WTC11 (cell line): ENCODE results near the gene CLSTN2. TPM values are rescaled to one million over a fixed set of nuclear protein-coding genes. Genes with fewer than 3 reads are reported as not detected.

Experiments used
- ATAC-seq: fragments of 200-7000 bp; cut with Tn5 transposase; 2 replicates; pipeline ENCODE4 v1.10.0; 2021; ENCODE audit warnings: mild to moderate bottlenecking, moderate library complexity
- CTCF ChIA-PET: fragments of 300-600 bp; sonication (Branson Sonifier 250); formaldehyde crosslinking; loops from one replicate; lab custom pipeline; 2021; ENCODE audit warnings: antibody characterized with exemption; lab: Charles Lee
- POLR2A ChIA-PET: fragments of 350-600 bp; sonication (Branson Sonifier 250); formaldehyde crosslinking; loops from one replicate; lab custom pipeline; 2021; ENCODE audit warnings: antibody characterized with exemption; lab: Charles Lee
- DNase-seq: peaks from one replicate; pipeline ENCODE4 v3.0.0; 2021; ENCODE audit warnings: low spot score
- H3K27ac Mint-ChIP-seq: 2 replicates; pipeline ENCODE4 v1.8.0; 2021; ENCODE audit warnings: mixed read lengths
- H3K27me3 Mint-ChIP-seq: 2 replicates; pipeline ENCODE4 v1.8.0; 2021; ENCODE audit warnings: low read depth, mild to moderate bottlenecking, moderate library complexity, mixed read lengths
- H3K36me3 Mint-ChIP-seq: 2 replicates; pipeline ENCODE4 v1.8.0; 2021; ENCODE audit warnings: mixed read lengths
- H3K4me1 Mint-ChIP-seq: 2 replicates; pipeline ENCODE4 v1.8.0; 2022; ENCODE audit warnings: mixed read lengths
- H3K4me3 Mint-ChIP-seq: 2 replicates; pipeline ENCODE4 v1.8.0; 2021; ENCODE audit warnings: mild to moderate bottlenecking, moderate library complexity, mixed read lengths
- H3K9me3 Mint-ChIP-seq: 2 replicates; pipeline ENCODE4 v1.8.0; 2021; ENCODE audit warnings: mixed read lengths
- ATF1 ChIP-seq: sonication (generic); formaldehyde crosslinking; IDR thresholded peaks from 2 replicates; pipeline ENCODE4 v1.8.1; 2023; ENCODE audit warnings: mild to moderate bottlenecking, moderate library complexity, missing genetic modification reagents
- ELF4 ChIP-seq: sonication (generic); formaldehyde crosslinking; IDR thresholded peaks from 2 replicates; pipeline ENCODE4 v1.8.1; 2022; ENCODE audit warnings: low read depth, mild to moderate bottlenecking, moderate library complexity, missing genetic modification reagents
- EMX1 ChIP-seq: fragments of 250-450 bp; sonication (Bioruptor Pico); IDR thresholded peaks from 2 replicates; pipeline ENCODE4 v1.8.0; 2021; ENCODE audit warnings: mild to moderate bottlenecking
- ESRRA ChIP-seq: sonication (generic); formaldehyde crosslinking; IDR thresholded peaks from 2 replicates; pipeline ENCODE4 v1.8.1; 2022; ENCODE audit warnings: mild to moderate bottlenecking, missing genetic modification reagents, borderline replicate concordance
- FOXK1 ChIP-seq: sonication (generic); formaldehyde crosslinking; IDR thresholded peaks from 2 replicates; pipeline ENCODE4 v1.8.0; 2022; ENCODE audit warnings: mild to moderate bottlenecking, moderate library complexity, missing genetic modification reagents
- GABPB1 ChIP-seq: sonication (generic); formaldehyde crosslinking; IDR thresholded peaks from 2 replicates; pipeline ENCODE4 v1.8.1; 2023; ENCODE audit warnings: mild to moderate bottlenecking, missing genetic modification reagents
- GRHL2 ChIP-seq: fragments of 250-450 bp; sonication (Bioruptor Pico); IDR thresholded peaks from 2 replicates; pipeline ENCODE4 v1.8.0; 2022; ENCODE audit warnings: mild to moderate bottlenecking, moderate library complexity; ENCODE audit not compliant: insufficient replicate concordance, severe bottlenecking
- IRF2 ChIP-seq: sonication (generic); formaldehyde crosslinking; IDR thresholded peaks from 2 replicates; pipeline ENCODE4 v1.8.0; 2022; ENCODE audit warnings: low read depth, missing genetic modification reagents, borderline replicate concordance
- KAT7 ChIP-seq: sonication (generic); formaldehyde crosslinking; IDR thresholded peaks from 2 replicates; pipeline ENCODE4 v1.8.1; 2023; ENCODE audit warnings: missing genetic modification reagents, mild to moderate bottlenecking, borderline replicate concordance
- MXD4 ChIP-seq: fragments of 250-450 bp; sonication (Bioruptor Pico); IDR thresholded peaks from 2 replicates; pipeline ENCODE4 v1.8.0; 2021; ENCODE audit warnings: mild to moderate bottlenecking, moderate library complexity, borderline replicate concordance
- NR1H2 ChIP-seq: sonication (generic); formaldehyde crosslinking; IDR thresholded peaks from 2 replicates; pipeline ENCODE4 v1.9.0; 2021; ENCODE audit warnings: mild to moderate bottlenecking, moderate library complexity, missing genetic modification reagents
- SMAD4 ChIP-seq: sonication (generic); formaldehyde crosslinking; IDR thresholded peaks from 2 replicates; pipeline ENCODE4 v1.8.0; 2022; ENCODE audit warnings: mild to moderate bottlenecking, missing genetic modification reagents
- SP1 ChIP-seq: sonication (generic); formaldehyde crosslinking; conservative IDR thresholded peaks from 2 replicates; pipeline ENCODE4 v1.8.1; 2022; ENCODE audit warnings: missing genetic modification reagents
- TEAD1 ChIP-seq: sonication (generic); formaldehyde crosslinking; IDR thresholded peaks from 2 replicates; pipeline ENCODE4 v1.8.0; 2022; ENCODE audit warnings: mild to moderate bottlenecking, missing genetic modification reagents
- TEAD4 ChIP-seq: sonication (generic); formaldehyde crosslinking; IDR thresholded peaks from 2 replicates; pipeline ENCODE4 v1.8.0; 2022; ENCODE audit warnings: mild to moderate bottlenecking, missing genetic modification reagents
- ZNF232 ChIP-seq: sonication (generic); formaldehyde crosslinking; IDR thresholded peaks from 2 replicates; pipeline ENCODE4 v1.8.0; 2022; ENCODE audit warnings: mild to moderate bottlenecking, missing genetic modification reagents
- ZNF317 ChIP-seq: sonication (generic); formaldehyde crosslinking; IDR thresholded peaks from 2 replicates; pipeline ENCODE4 v1.8.1; 2023; ENCODE audit warnings: low read depth, mild to moderate bottlenecking, moderate library complexity, missing genetic modification reagents, borderline replicate concordance
- ZNF423 ChIP-seq: fragments of 250-450 bp; sonication (Bioruptor Pico); IDR thresholded peaks from 2 replicates; pipeline ENCODE4 v2.1.2; 2022; ENCODE audit warnings: mild to moderate bottlenecking, moderate library complexity
- total RNA-seq: library from RNA; stranded (reverse); gene quantifications from 3 replicates; pipeline ENCODE4 v1.2.3, GENCODE V29; 2021
- TF ChIP-seq, protein P1 (sequence below): fragments of 250-450 bp; sonication (Bioruptor Pico); IDR thresholded peaks from 2 replicates; pipeline ENCODE4 v1.9.0; 2021; ENCODE audit warnings: mild to moderate bottlenecking
- TF ChIP-seq, protein P2 (sequence below): sonication (generic); formaldehyde crosslinking; IDR thresholded peaks from 2 replicates; pipeline ENCODE4 v1.8.0; 2022; ENCODE audit warnings: mild to moderate bottlenecking, missing genetic modification reagents
- TF ChIP-seq, protein P3 (sequence below): fragments of 250-450 bp; sonication (Bioruptor Pico); IDR thresholded peaks from 2 replicates; pipeline ENCODE4 v1.9.0; 2021; ENCODE audit warnings: moderate library complexity, mild to moderate bottlenecking, inconsistent platforms, borderline replicate concordance
- TF ChIP-seq, protein P4 (sequence below): fragments of 250-450 bp; sonication (Bioruptor Pico); conservative IDR thresholded peaks from 2 replicates; pipeline ENCODE4 v1.9.0; 2021; ENCODE audit warnings: mild to moderate bottlenecking
- TF ChIP-seq, protein P5 (sequence below): fragments of 250-450 bp; sonication (Bioruptor Pico); IDR thresholded peaks from 2 replicates; pipeline ENCODE4 v1.8.0; 2021; ENCODE audit warnings: mild to moderate bottlenecking

The CLSTN2 gene
- total RNA-seq, 1 experiment from 2014 or later = 0.35 TPM

DNA sequence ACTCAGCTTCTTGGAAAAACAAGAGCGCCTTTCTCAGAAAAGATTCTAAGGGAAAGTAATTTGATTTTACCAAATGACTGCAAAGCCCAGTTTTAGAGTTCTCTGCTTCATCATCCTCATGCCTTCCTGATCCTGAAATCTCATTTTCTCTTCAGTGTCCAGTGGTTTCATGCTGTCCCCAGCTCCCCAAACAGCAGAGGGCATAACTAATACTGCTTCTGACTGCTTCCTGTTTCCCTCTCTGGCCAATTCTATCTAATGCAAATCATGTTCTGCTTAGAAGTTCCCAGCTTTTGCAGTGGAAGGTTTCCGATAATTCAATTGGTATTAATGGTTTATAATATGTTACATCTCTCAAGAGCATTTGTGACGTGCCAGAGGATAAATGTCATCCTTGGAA is 161.1 kb downstream of the CLSTN2 start:
- CTCF ChIA-PET = no interaction called here
- no peak for ATAC-seq
- POLR2A ChIA-PET = no interaction called here
- no peak overlapping the region for H3K4me3 Mint-ChIP-seq
- H3K27me3 Mint-ChIP-seq = no peaks in the 10 kb centered on the region
- DNase-seq = no peak
- TF ChIP-seq KAT7 (CRISPR knock-in tag) = no peak
- TF ChIP-seq IRF2 (CRISPR knock-in tag) = no peak
- no peak for TF ChIP-seq GRHL2 (CRISPR knock-in tag)
- TF ChIP-seq ZNF232 (CRISPR knock-in tag) = no peak
- TF ChIP-seq NR1H2 (CRISPR knock-in tag) = no peak
- no peak for TF ChIP-seq SP1 (CRISPR knock-in tag)
- TF ChIP-seq ZNF423 = no peak
- no peak for TF ChIP-seq TEAD4 (CRISPR knock-in tag)
- H3K36me3 Mint-ChIP-seq = peaks cover under 1% of the 10 kb centered on the region; the same call in 1 of the 2 replicates
- H3K4me1 Mint-ChIP-seq = peaks cover 22% of the 10 kb centered on the region
- H3K9me3 Mint-ChIP-seq = peaks cover 9% of the 10 kb centered on the region
- no peak overlapping the region for H3K27ac Mint-ChIP-seq

DNA sequence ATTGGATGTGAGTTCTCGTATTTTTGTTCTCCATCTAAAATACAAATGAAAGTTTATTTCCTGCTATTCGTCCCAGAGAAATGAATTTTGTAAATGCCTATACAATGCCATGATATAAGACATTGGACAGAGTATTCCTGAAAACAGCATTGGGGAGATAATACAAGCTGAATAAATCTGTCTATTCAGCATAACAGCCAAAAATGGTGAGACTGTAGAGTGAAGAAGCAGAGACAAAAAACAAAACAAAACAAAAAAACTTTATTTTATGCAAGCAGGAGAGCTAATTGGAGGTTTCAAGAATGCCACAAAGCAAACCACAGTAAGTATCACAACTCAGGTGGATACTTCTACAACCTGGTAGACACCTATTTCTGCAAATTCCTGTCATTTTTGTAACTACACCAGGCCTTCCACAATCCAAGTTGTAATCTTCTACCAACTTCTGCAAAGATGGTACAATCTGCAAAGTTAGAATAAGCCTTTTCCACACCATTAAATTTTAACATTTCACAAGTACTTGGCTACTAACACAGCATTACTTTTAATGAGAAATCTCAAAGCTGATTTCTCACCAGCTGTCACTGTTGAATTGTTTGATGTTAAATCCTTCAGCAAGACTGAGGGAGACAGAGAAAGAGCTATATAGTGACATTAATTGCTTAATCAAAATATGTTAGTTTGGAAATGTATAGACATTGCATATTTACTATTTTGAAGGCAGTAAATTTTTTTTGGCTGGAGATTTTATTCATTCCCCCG is 163.1 kb downstream of the CLSTN2 start:
- CTCF ChIA-PET = no interaction called here
- H3K27me3 Mint-ChIP-seq = no peaks in the 10 kb centered on the region
- H3K9me3 Mint-ChIP-seq = peaks cover 12% of the 10 kb centered on the region; the same call in 1 of the 2 replicates
- TF ChIP-seq, protein P1, sequence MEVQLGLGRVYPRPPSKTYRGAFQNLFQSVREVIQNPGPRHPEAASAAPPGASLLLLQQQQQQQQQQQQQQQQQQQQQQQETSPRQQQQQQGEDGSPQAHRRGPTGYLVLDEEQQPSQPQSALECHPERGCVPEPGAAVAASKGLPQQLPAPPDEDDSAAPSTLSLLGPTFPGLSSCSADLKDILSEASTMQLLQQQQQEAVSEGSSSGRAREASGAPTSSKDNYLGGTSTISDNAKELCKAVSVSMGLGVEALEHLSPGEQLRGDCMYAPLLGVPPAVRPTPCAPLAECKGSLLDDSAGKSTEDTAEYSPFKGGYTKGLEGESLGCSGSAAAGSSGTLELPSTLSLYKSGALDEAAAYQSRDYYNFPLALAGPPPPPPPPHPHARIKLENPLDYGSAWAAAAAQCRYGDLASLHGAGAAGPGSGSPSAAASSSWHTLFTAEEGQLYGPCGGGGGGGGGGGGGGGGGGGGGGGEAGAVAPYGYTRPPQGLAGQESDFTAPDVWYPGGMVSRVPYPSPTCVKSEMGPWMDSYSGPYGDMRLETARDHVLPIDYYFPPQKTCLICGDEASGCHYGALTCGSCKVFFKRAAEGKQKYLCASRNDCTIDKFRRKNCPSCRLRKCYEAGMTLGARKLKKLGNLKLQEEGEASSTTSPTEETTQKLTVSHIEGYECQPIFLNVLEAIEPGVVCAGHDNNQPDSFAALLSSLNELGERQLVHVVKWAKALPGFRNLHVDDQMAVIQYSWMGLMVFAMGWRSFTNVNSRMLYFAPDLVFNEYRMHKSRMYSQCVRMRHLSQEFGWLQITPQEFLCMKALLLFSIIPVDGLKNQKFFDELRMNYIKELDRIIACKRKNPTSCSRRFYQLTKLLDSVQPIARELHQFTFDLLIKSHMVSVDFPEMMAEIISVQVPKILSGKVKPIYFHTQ (CRISPR knock-in tag) = no peak
- TF ChIP-seq, protein P2, sequence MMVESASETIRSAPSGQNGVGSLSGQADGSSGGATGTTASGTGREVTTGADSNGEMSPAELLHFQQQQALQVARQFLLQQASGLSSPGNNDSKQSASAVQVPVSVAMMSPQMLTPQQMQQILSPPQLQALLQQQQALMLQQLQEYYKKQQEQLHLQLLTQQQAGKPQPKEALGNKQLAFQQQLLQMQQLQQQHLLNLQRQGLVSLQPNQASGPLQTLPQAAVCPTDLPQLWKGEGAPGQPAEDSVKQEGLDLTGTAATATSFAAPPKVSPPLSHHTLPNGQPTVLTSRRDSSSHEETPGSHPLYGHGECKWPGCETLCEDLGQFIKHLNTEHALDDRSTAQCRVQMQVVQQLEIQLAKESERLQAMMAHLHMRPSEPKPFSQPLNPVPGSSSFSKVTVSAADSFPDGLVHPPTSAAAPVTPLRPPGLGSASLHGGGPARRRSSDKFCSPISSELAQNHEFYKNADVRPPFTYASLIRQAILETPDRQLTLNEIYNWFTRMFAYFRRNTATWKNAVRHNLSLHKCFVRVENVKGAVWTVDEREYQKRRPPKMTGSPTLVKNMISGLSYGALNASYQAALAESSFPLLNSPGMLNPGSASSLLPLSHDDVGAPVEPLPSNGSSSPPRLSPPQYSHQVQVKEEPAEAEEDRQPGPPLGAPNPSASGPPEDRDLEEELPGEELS = no peak
- TF ChIP-seq FOXK1 (CRISPR knock-in tag) (no peak), TEAD1 (no peak), GRHL2 (CRISPR knock-in tag) (no peak), ZNF317 (CRISPR knock-in tag) (no peak), ELF4 (CRISPR knock-in tag) (no peak)
- TF ChIP-seq, protein P3, sequence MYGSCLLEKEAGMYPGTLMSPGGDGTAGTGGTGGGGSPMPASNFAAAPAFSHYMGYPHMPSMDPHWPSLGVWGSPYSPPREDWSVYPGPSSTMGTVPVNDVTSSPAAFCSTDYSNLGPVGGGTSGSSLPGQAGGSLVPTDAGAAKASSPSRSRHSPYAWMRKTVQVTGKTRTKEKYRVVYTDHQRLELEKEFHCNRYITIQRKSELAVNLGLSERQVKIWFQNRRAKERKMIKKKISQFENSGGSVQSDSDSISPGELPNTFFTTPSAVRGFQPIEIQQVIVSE (CRISPR knock-in tag) = no peak
- peaks cover 11% of the 10 kb centered on the region for H3K4me1 Mint-ChIP-seq
- POLR2A ChIA-PET = no interaction called here
- no peaks in the 10 kb centered on the region for H3K36me3 Mint-ChIP-seq
- DNase-seq (no peak), ATAC-seq (no peak)
- H3K4me3 Mint-ChIP-seq = no peak overlapping the region
- no peak overlapping the region for H3K27ac Mint-ChIP-seq

DNA sequence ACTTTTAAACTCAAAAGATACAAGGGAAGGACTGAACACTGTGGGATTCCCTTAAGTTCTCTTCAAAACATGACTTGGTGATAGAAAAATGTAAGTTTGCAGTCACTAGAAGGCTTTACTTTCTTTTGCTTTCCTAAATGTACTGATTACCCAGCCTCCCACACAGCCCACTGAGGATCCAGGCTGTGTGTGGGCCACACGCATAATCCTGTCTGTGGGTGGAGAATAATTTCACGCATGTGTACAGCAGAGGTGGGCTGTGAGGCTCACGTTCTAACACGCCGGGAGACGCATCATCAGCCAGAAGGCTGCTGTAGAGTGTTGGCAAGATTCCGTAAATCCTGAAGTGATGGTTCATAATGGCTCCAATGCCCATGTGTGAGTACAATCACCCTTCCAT is 165.5 kb downstream of the CLSTN2 start:
- H3K36me3 Mint-ChIP-seq = no peaks in the 10 kb centered on the region
- no peaks in the 10 kb centered on the region for H3K27me3 Mint-ChIP-seq
- peaks cover 22% of the 10 kb centered on the region for H3K9me3 Mint-ChIP-seq
- ChIA-PET POLR2A (no interaction called here), CTCF (no interaction called here)
- H3K4me3 Mint-ChIP-seq = no peak overlapping the region
- no peak overlapping the region for H3K27ac Mint-ChIP-seq
- ATAC-seq = no peak
- H3K4me1 Mint-ChIP-seq = no peaks in the 10 kb centered on the region
- no peak for DNase-seq
- TF ChIP-seq GABPB1 (CRISPR knock-in tag) (no peak), FOXK1 (CRISPR knock-in tag) (no peak), SMAD4 (CRISPR knock-in tag) (no peak), ATF1 (CRISPR knock-in tag) (no peak), MXD4 (CRISPR knock-in tag) (no peak), TEAD4 (CRISPR knock-in tag) (no peak), ESRRA (CRISPR knock-in tag) (no peak), EMX1 (CRISPR knock-in tag) (no peak)
- TF ChIP-seq, protein P4, sequence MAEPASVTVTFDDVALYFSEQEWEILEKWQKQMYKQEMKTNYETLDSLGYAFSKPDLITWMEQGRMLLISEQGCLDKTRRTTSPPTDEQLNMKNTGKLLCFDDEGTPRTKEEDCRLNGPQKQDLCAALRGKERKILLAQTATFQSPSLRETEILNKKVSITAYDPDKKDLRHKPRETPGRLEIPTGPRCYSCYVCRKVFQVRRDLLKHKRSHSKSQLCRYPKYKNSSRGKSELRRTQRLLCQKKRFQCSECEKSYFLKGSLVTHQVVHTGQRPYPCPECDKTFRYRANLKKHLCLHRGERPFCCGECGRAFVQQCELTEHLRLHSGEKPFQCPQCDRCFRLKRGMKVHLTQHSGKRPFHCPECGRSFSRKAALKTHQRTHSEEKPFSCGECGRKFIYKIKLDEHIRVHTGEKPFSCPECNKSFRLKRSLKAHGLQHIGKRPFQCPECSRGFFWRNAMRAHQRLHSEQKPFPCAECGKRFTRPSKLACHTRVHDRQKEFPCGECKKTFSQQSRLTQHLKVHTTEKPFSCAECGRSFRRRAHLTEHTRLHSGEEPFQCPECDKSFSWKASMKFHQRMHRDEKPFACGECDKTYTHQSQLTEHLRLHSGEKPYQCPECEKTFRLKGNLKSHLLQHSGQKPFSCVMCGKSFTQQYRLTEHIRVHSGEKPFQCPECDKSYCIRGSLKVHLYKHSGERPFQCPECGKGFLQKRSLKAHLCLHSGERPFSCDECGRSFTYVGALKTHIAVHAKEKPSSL = no peak
- TF ChIP-seq, protein P5, sequence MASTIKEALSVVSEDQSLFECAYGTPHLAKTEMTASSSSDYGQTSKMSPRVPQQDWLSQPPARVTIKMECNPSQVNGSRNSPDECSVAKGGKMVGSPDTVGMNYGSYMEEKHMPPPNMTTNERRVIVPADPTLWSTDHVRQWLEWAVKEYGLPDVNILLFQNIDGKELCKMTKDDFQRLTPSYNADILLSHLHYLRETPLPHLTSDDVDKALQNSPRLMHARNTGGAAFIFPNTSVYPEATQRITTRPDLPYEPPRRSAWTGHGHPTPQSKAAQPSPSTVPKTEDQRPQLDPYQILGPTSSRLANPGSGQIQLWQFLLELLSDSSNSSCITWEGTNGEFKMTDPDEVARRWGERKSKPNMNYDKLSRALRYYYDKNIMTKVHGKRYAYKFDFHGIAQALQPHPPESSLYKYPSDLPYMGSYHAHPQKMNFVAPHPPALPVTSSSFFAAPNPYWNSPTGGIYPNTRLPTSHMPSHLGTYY (CRISPR knock-in tag) = no peak
